Suprapubic skin (tissue), 4 donors: Measurements from ENCODE around the gene CAPS.

Experiments used
- EP300 ChIP-seq: sonication (generic); formaldehyde crosslinking; IDR thresholded peaks from one replicate; pipeline ENCODE4 v1.6.1; 2017; ENCODE audit warnings: antibody characterized with exemption
- POLR2A ChIP-seq, 2 donors: fragments of 450-650 bp; IDR thresholded peaks; one replicate each; pipeline ENCODE4 v1.6.1; 2017; ENCODE audit warnings: antibody characterized with exemption in 2 of 2, mild to moderate bottlenecking in 2 of 2, moderate library complexity in 2 of 2
- POLR2AphosphoS5 ChIP-seq, 3 donors: sonication (generic); formaldehyde crosslinking; IDR thresholded peaks; one replicate each; pipeline ENCODE4 v1.6.1; 2017; ENCODE audit warnings: antibody characterized with exemption in 3 of 3
- TF ChIP-seq, protein P1 (sequence below), 2 donors: fragments of 200-600 bp in 1 of 2; fragments of 450-650 bp in 1 of 2; sonication (generic) in 1 of 2; IDR thresholded peaks; one replicate each; pipeline ENCODE4 v1.5.1; 2016 to 2019; ENCODE audit warnings: antibody characterized with exemption in 2 of 2, mild to moderate bottlenecking in 1 of 2, moderate library complexity in 1 of 2

DNA sequence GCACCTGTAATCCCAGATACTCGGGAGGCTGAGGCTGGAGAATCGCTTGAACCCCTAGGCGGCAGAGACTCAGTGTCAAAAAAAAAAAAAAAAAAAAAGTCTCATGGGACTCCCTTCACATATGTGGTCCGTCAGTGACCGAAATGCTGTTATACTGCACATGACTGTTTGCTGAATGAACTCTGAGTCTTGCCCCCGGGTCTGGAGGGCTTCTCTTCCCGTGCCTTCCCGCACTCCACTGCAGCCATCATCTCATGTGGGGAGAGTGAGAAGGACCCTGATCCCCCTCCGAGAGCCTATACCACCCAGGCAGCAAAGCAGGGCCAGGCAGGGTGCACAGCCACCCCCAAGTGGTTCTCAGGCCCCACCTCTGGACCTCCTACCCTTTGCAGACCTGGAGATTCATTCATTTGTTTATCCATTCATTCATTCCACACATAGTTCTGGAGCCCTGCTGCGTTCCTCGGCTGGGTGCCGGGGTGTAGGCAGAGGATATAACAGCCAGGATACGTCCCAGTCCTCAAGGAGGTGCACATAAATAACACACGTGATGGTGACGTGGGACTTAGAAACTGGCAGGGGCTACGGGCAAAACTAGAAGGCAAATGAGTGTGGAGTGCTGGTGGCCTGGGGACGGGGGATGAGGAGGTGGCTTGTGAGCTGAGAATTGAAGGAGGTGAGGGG, 24.6 kb upstream of the CAPS start:
- TF ChIP-seq, protein P1, sequence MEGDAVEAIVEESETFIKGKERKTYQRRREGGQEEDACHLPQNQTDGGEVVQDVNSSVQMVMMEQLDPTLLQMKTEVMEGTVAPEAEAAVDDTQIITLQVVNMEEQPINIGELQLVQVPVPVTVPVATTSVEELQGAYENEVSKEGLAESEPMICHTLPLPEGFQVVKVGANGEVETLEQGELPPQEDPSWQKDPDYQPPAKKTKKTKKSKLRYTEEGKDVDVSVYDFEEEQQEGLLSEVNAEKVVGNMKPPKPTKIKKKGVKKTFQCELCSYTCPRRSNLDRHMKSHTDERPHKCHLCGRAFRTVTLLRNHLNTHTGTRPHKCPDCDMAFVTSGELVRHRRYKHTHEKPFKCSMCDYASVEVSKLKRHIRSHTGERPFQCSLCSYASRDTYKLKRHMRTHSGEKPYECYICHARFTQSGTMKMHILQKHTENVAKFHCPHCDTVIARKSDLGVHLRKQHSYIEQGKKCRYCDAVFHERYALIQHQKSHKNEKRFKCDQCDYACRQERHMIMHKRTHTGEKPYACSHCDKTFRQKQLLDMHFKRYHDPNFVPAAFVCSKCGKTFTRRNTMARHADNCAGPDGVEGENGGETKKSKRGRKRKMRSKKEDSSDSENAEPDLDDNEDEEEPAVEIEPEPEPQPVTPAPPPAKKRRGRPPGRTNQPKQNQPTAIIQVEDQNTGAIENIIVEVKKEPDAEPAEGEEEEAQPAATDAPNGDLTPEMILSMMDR (IDR thresholded peaks at IDR 0.05), result no peak
- TF ChIP-seq POLR2AphosphoS5 (IDR thresholded peaks at IDR 0.05) (no peak), EP300 (peak; percentile 21), POLR2A (IDR thresholded peaks at IDR 0.05) (no peak)
